ENCODE results near the gene EFNA2. TPM values are rescaled to one million over a fixed set of nuclear protein-coding genes. Genes with fewer than 3 reads are reported as not detected.

The EFNA2 gene
- polyA plus RNA-seq, 1 donor (not counting 4 experiments of a cell fraction or from before 2014, with no cell fraction given), result not detected

DNA sequence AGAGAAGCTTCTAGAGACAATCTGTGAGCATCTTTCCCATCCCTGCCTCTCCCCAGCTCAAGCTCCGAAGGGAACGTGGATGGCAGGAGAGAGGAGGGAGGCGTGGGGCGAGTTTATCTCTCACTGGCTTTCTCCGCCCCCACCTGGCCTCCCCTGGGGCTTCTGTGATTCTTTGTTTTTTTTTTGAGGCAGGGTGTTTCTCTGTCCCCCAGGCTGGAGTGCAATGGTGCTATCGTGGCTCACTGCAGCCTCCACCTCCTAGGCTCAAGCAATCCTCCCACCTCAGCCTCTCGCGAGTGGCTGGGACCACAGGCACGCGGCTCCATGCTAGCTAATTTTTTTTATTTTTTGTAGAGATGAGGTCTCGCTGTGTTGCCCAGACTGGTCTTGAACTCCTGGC is 23.0 kb downstream of the EFNA2 start:
- Histone ChIP-seq H3K9me3 (ENCODE audit: control insufficient read depth, low read depth, low read length) (no peaks in the 10 kb centered on the region), H3K9me1 (ENCODE audit: control insufficient read depth, extremely low read depth, insufficient read depth, low read length) (no peaks in the 10 kb centered on the region), H3K79me2 (ENCODE audit: control insufficient read depth, insufficient read depth, low read length) (no peaks in the 10 kb centered on the region), H3K9ac (ENCODE audit: control insufficient read depth, extremely low read depth, insufficient read depth, low read length) (no peak overlapping the region), H3K4me1 (ENCODE audit: control insufficient read depth, extremely low read depth, insufficient read depth, low read length) (peaks cover 9% of the 10 kb centered on the region), H3K4me2 (ENCODE audit: control insufficient read depth, extremely low read depth, insufficient read depth, low read depth, low read length) (no peak overlapping the region), H3K36me3 (ENCODE audit: control insufficient read depth in 2 of 2, extremely low read depth in 1 of 2, insufficient read depth in 2 of 2, low read length in 2 of 2) (no peaks in the 10 kb centered on the region), H3K4me3 (ENCODE audit: control insufficient read depth in 2 of 3, extremely low read depth in 1 of 3, insufficient read depth in 2 of 3, low read depth in 1 of 3, low read length in 3 of 3) (no peak overlapping the region), H4K20me1 (ENCODE audit: control insufficient read depth, extremely low read depth, insufficient read depth, low read length) (no peaks in the 10 kb centered on the region), H3K27ac (ENCODE audit: control insufficient read depth, insufficient read depth, low read length) (no peak overlapping the region), H2AFZ (ENCODE audit: control insufficient read depth, low read length) (no peak overlapping the region), H3K27me3 (ENCODE audit: control insufficient read depth, extremely low read depth, insufficient read depth, low read length) (no peaks in the 10 kb centered on the region)
- dilution Hi-C loops (cut with MboI; ENCODE audit: extremely low pct_ligation_motif_present, low sequenced_read_pairs), result no loop called here
- DNase-seq (ENCODE audit: low read depth, low spot score), result no peak
- no peak for TF ChIP-seq EZH2 (IDR thresholded peaks at IDR 0.05; ENCODE audit: low read length)
- TF ChIP-seq, protein P1, sequence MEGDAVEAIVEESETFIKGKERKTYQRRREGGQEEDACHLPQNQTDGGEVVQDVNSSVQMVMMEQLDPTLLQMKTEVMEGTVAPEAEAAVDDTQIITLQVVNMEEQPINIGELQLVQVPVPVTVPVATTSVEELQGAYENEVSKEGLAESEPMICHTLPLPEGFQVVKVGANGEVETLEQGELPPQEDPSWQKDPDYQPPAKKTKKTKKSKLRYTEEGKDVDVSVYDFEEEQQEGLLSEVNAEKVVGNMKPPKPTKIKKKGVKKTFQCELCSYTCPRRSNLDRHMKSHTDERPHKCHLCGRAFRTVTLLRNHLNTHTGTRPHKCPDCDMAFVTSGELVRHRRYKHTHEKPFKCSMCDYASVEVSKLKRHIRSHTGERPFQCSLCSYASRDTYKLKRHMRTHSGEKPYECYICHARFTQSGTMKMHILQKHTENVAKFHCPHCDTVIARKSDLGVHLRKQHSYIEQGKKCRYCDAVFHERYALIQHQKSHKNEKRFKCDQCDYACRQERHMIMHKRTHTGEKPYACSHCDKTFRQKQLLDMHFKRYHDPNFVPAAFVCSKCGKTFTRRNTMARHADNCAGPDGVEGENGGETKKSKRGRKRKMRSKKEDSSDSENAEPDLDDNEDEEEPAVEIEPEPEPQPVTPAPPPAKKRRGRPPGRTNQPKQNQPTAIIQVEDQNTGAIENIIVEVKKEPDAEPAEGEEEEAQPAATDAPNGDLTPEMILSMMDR (optimal IDR thresholded peaks at IDR 0.05 in 1 of 3, IDR thresholded peaks at IDR 0.05 in 1 of 3, conservative IDR thresholded peaks at IDR 0.05 in 1 of 3; ENCODE audit: extremely low read depth in 1 of 3, insufficient read depth in 2 of 3, low read length in 3 of 3), result no peak
- no peak for FAIRE-seq

DNA sequence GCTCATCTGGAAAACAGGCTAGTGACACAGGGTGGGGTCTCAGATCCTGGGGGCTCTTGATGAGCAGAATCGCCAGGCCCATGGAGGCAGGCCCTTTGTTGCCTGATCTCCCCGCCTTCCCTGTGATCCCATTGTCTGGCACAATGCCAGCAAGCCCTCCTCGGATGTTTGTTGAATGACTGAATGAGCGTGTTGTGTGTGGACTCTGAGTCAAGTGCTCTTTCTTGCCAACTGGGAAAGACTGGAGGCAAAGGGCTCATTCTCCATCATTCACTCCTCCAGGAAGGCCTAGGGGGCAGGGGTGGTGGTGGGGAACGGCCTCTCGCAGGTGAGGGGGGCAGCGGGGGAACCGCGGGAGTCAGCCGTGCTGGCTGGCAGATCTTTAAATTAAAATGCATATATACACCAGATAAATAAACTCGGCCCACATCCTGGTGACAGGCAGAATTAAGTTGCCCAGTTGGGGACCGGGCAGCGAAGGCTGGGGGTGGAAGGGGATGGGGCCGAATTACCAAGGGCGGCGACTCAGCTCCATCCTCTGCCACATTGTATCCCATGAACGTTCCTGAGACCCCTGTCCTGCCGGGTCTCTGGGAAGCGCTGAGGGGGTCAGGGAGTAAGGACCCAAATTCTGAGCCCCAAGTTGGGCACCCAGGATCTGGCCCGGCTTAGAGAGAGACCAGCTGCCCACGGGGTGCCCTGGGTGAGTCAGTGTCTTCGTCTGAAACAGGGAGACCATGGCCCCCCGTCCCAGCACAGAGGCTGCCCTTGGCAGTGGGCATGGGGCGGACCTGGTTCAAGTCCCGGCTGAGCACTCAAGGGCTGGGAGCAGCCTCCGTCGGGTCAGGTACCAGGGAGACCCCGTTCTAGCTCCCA is 24.5 kb downstream of the EFNA2 start:
- dilution Hi-C loops (cut with MboI; ENCODE audit: extremely low pct_ligation_motif_present, low sequenced_read_pairs), result no loop called here
- H3K36me3 ChIP-seq (ENCODE audit: control insufficient read depth in 2 of 2, extremely low read depth in 1 of 2, insufficient read depth in 2 of 2, low read length in 2 of 2), result no peaks in the 10 kb centered on the region
- H3K9me1 ChIP-seq (ENCODE audit: control insufficient read depth, extremely low read depth, insufficient read depth, low read length), result no peaks in the 10 kb centered on the region
- no peak for DNase-seq (ENCODE audit: low read depth, low spot score)
- TF ChIP-seq, protein P1 (optimal IDR thresholded peaks at IDR 0.05 in 1 of 3, IDR thresholded peaks at IDR 0.05 in 1 of 3, conservative IDR thresholded peaks at IDR 0.05 in 1 of 3; ENCODE audit: extremely low read depth in 1 of 3, insufficient read depth in 2 of 3, low read length in 3 of 3), result no peak
- no peak for TF ChIP-seq EZH2 (IDR thresholded peaks at IDR 0.05; ENCODE audit: low read length)
- H3K27me3 ChIP-seq (ENCODE audit: control insufficient read depth, extremely low read depth, insufficient read depth, low read length), result no peaks in the 10 kb centered on the region
- H3K9me3 ChIP-seq (ENCODE audit: control insufficient read depth, low read depth, low read length), result no peaks in the 10 kb centered on the region
- FAIRE-seq, result no peak
- no peaks in the 10 kb centered on the region for H4K20me1 ChIP-seq (ENCODE audit: control insufficient read depth, extremely low read depth, insufficient read depth, low read length)
- no peak overlapping the region for H3K4me3 ChIP-seq (ENCODE audit: control insufficient read depth in 2 of 3, extremely low read depth in 1 of 3, insufficient read depth in 2 of 3, low read depth in 1 of 3, low read length in 3 of 3)
- H3K79me2 ChIP-seq (ENCODE audit: control insufficient read depth, insufficient read depth, low read length), result no peaks in the 10 kb centered on the region
- H3K4me2 ChIP-seq (ENCODE audit: control insufficient read depth, extremely low read depth, insufficient read depth, low read depth, low read length), result no peak overlapping the region
- H3K27ac ChIP-seq (ENCODE audit: control insufficient read depth, insufficient read depth, low read length), result no peak overlapping the region
- peaks cover 18% of the 10 kb centered on the region for H3K4me1 ChIP-seq (ENCODE audit: control insufficient read depth, extremely low read depth, insufficient read depth, low read length)
- no peak overlapping the region for H2AFZ ChIP-seq (ENCODE audit: control insufficient read depth, low read length)
- no peak overlapping the region for H3K9ac ChIP-seq (ENCODE audit: control insufficient read depth, extremely low read depth, insufficient read depth, low read length)
